Keratinocyte (primary cell): ENCODE data around the gene MYO19. TPM values are rescaled to one million over a fixed set of nuclear protein-coding genes. Genes with fewer than 3 reads are reported as not detected.

Experiments used
- DNase-seq: peaks from one replicate; pipeline ENCODE4 v3.0.0-alpha.2; 2011; ENCODE audit warnings: low read depth, missing footprints, low spot score
- FAIRE-seq: peaks from 2 replicates; lab custom pipeline; 2011; peaks lifted over from hg19 to GRCh38; lab: Jason Lieb, UNC
- H2AFZ ChIP-seq: 2 replicates; pipeline ENCODE4 v1.6.0; 2012; ENCODE audit warnings: low read length, control low read depth, inconsistent platforms; ENCODE audit not compliant: control insufficient read depth
- H3K27ac ChIP-seq: 2 replicates; pipeline ENCODE4 v1.5.1; 2011; ENCODE audit warnings: low read length; ENCODE audit not compliant: control insufficient read depth, insufficient read depth
- H3K27me3 ChIP-seq: 3 replicates; pipeline ENCODE4 v1.6.0; 2011; ENCODE audit warnings: low read length; ENCODE audit not compliant: control insufficient read depth, insufficient read depth; ENCODE audit errors: extremely low read depth
- H3K36me3 ChIP-seq, 2 experiments: 2 replicates in 1 of 2; 3 replicates in 1 of 2; pipeline ENCODE4 v1.5.1; 2011; ENCODE audit warnings: low read length in 2 of 2, mild to moderate bottlenecking in 1 of 2; ENCODE audit not compliant: control insufficient read depth in 2 of 2, insufficient read depth in 2 of 2; ENCODE audit errors: extremely low read depth in 1 of 2
- H3K4me1 ChIP-seq: 3 replicates; pipeline ENCODE4 v1.5.1; 2011; ENCODE audit warnings: low read length; ENCODE audit not compliant: control insufficient read depth, insufficient read depth; ENCODE audit errors: extremely low read depth
- H3K4me2 ChIP-seq: 3 replicates; pipeline ENCODE4 v1.6.0; 2011; ENCODE audit warnings: low read depth, low read length; ENCODE audit not compliant: control insufficient read depth, insufficient read depth; ENCODE audit errors: extremely low read depth
- H3K4me3 ChIP-seq, 3 experiments: fragments of 200-600 bp in 1 of 3; sonication (generic) in 1 of 3; 2 replicates in 2 of 3; 3 replicates in 1 of 3; pipeline ENCODE4 v1.5.1; 2011 to 2016; ENCODE audit warnings: low read length in 3 of 3, mild to moderate bottlenecking in 3 of 3, control low read depth in 2 of 3, inconsistent platforms in 1 of 3, low read depth in 1 of 3, mixed read lengths in 1 of 3, mixed run types in 1 of 3, moderate library complexity in 1 of 3; ENCODE audit not compliant: control insufficient read depth in 2 of 3, insufficient read depth in 2 of 3; ENCODE audit errors: extremely low read depth in 1 of 3
- H3K79me2 ChIP-seq: 2 replicates; pipeline ENCODE4 v1.6.0; 2012; ENCODE audit warnings: low read length; ENCODE audit not compliant: control insufficient read depth, insufficient read depth
- H3K9ac ChIP-seq: 3 replicates; pipeline ENCODE4 v1.6.0; 2011; ENCODE audit warnings: low read length; ENCODE audit not compliant: control insufficient read depth, insufficient read depth; ENCODE audit errors: extremely low read depth
- H3K9me1 ChIP-seq: 3 replicates; pipeline ENCODE4 v1.6.0; 2011; ENCODE audit warnings: low read length; ENCODE audit not compliant: control insufficient read depth, insufficient read depth; ENCODE audit errors: extremely low read depth
- H3K9me3 ChIP-seq: 2 replicates; pipeline ENCODE4 v1.5.1; 2012; ENCODE audit warnings: low read depth, low read length; ENCODE audit not compliant: control insufficient read depth
- H4K20me1 ChIP-seq: 3 replicates; pipeline ENCODE4 v1.6.0; 2011; ENCODE audit warnings: low read length; ENCODE audit not compliant: control insufficient read depth, insufficient read depth; ENCODE audit errors: extremely low read depth
- EZH2 ChIP-seq: IDR thresholded peaks from one replicate; pipeline ENCODE4 v1.6.1; 2012; ENCODE audit warnings: inconsistent platforms, mild to moderate bottlenecking, low read length, moderate library complexity
- dilution Hi-C: fragments of 300-500 bp; cut with MboI; formaldehyde crosslinking; loops from one replicate; pipeline ENCODE4 v1.7.0; 2020; ENCODE audit warnings: low sequenced_read_pairs; ENCODE audit not compliant: extremely low pct_ligation_motif_present
- polyA plus RNA-seq, 5 experiments: library from polyadenylated mRNA; depleted of rRNA in 3 of 5; stranded (reverse) in 3 of 5; stranded (forward) in 1 of 5; unstranded in 1 of 5; fragments of >200 nt; gene quantifications; 1 replicate in 1 of 5; 2 replicates in 3 of 5; 3 replicates in 1 of 5; pipeline versions ENCODE4 v1.2.1 to v1.2.3, GENCODE V29; 2011 to 2012; ENCODE audit warnings: missing spikeins in 2 of 5, low read depth in 1 of 5, low replicate concordance in 1 of 5
- TF ChIP-seq, protein P1 (sequence below), 3 experiments: IDR thresholded peaks in 1 of 3; conservative IDR thresholded peaks in 1 of 3; optimal IDR thresholded peaks in 1 of 3; 2 replicates in 2 of 3; 3 replicates in 1 of 3; pipeline versions ENCODE3 to v1.5.1; 2011; ENCODE audit warnings: low read length in 3 of 3, mild to moderate bottlenecking in 3 of 3, moderate library complexity in 2 of 3, control low read depth in 1 of 3, inconsistent platforms in 1 of 3; ENCODE audit not compliant: insufficient read depth in 2 of 3; ENCODE audit errors: extremely low read depth in 1 of 3

MYO19 gene
- polyA plus RNA-seq, 1 donor (not counting 4 experiments of a cell fraction or from before 2014, with no cell fraction given) = 47.9 TPM

DNA sequence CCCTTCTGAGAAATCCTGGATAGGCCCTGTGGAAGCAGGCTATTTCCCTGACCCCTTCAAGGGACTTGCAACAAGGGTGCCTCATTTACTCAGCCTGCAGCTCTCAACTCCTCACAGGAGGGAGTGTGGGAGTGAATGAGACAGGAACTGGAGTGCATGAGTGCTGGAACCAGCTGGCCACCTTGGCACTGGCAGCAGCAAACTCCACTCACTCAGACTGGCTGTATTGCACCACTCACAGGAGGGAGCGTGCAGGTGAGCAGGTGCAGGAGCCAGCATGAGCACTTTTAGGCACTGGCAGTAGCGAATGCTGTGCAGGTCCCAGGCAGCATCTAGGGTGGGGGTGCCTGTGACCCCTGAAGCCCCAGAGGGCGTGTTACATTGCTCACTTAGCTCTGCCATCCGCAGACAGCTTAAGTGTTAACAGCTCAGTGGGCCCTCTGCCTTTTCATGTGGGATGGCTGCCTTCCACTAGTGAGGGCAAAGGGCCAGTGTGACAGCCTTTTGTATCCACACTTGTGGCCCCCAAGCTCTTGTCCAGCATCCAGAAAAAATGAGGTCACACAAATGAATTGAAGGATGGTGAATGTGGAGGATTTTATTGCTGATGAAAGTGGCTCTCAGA, 59.2 kb downstream of the MYO19 start:
- DNase-seq = no peak
- no peaks in the 10 kb centered on the region for H3K9me1 ChIP-seq

DNA sequence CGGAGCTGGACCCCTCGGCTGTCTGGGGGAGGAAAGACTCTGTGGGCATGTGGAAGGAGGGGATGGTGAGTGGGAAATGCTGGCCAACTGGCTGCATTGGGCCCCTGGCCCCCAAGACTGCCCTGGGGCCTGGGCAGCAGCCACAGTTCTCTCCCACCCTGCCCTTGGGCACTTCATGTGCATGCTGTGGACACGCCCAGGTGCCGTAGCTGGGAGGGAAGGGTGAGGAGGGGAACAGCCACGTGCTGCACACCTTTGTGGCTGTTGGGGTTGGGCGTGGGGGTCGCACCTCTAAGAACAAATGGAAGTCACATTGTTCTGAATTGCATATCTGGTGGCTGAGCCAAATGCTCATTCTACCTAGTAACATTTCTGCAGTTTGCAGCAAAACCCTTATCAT, 60.1 kb downstream of the MYO19 start:
- H3K27me3 ChIP-seq = peaks cover 4% of the 10 kb centered on the region
- no peak overlapping the region for H3K4me3 ChIP-seq
- H3K79me2 ChIP-seq = no peaks in the 10 kb centered on the region
- no peak for DNase-seq
- no peak overlapping the region for H3K4me2 ChIP-seq
- H2AFZ ChIP-seq = no peak overlapping the region
- no peak overlapping the region for H3K9ac ChIP-seq
- no peaks in the 10 kb centered on the region for H4K20me1 ChIP-seq
- H3K4me1 ChIP-seq = no peaks in the 10 kb centered on the region
- FAIRE-seq = no peak
- dilution Hi-C loops = no loop called here
- no peaks in the 10 kb centered on the region for H3K9me1 ChIP-seq
- no peak overlapping the region for H3K27ac ChIP-seq
- H3K36me3 ChIP-seq = no peaks in the 10 kb centered on the region
- H3K9me3 ChIP-seq = no peaks in the 10 kb centered on the region
- TF ChIP-seq, protein P1, sequence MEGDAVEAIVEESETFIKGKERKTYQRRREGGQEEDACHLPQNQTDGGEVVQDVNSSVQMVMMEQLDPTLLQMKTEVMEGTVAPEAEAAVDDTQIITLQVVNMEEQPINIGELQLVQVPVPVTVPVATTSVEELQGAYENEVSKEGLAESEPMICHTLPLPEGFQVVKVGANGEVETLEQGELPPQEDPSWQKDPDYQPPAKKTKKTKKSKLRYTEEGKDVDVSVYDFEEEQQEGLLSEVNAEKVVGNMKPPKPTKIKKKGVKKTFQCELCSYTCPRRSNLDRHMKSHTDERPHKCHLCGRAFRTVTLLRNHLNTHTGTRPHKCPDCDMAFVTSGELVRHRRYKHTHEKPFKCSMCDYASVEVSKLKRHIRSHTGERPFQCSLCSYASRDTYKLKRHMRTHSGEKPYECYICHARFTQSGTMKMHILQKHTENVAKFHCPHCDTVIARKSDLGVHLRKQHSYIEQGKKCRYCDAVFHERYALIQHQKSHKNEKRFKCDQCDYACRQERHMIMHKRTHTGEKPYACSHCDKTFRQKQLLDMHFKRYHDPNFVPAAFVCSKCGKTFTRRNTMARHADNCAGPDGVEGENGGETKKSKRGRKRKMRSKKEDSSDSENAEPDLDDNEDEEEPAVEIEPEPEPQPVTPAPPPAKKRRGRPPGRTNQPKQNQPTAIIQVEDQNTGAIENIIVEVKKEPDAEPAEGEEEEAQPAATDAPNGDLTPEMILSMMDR (optimal IDR thresholded peaks at IDR 0.05 in 1 of 3, IDR thresholded peaks at IDR 0.05 in 1 of 3, conservative IDR thresholded peaks at IDR 0.05 in 1 of 3; ENCODE audit: extremely low read depth in 1 of 3, insufficient read depth in 2 of 3, low read length in 3 of 3) = no peak
- TF ChIP-seq EZH2 = no peak

More for the DNA sequence above, 59.2 kb downstream of the MYO19 start:
- Histone ChIP-seq H3K36me3 (no peaks in the 10 kb centered on the region), H3K27ac (no peak overlapping the region), H4K20me1 (no peaks in the 10 kb centered on the region), H3K9me3 (no peaks in the 10 kb centered on the region), H3K4me2 (no peak overlapping the region), H3K27me3 (peaks cover 4% of the 10 kb centered on the region), H3K4me3 (no peak overlapping the region), H3K9ac (no peak overlapping the region), H3K4me1 (no peaks in the 10 kb centered on the region), H2AFZ (no peak overlapping the region), H3K79me2 (no peaks in the 10 kb centered on the region)
- dilution Hi-C loops = no loop called here
- TF ChIP-seq EZH2 = no peak
- TF ChIP-seq, protein P1 (optimal IDR thresholded peaks at IDR 0.05 in 1 of 3, IDR thresholded peaks at IDR 0.05 in 1 of 3, conservative IDR thresholded peaks at IDR 0.05 in 1 of 3; ENCODE audit: extremely low read depth in 1 of 3, insufficient read depth in 2 of 3, low read length in 3 of 3) = no peak
- FAIRE-seq = no peak
